DND-41 (cell line): Measurements from ENCODE around the gene RAD51B.

Source experiments
- ATAC-seq: fragments of 200-7000 bp; cut with Tn5 transposase; 3 replicates; pipeline ENCODE4 v1.9.1; 2021; ENCODE audit warnings: low read depth; ENCODE audit not compliant: insufficient read depth
- DNase-seq: peaks from one replicate; pipeline ENCODE4 v3.0.0-alpha.2; 2020
- H2AFZ ChIP-seq: 2 replicates; pipeline ENCODE4 v1.6.0; 2012; ENCODE audit warnings: low read depth, low read length
- H3K27ac ChIP-seq: 2 replicates; pipeline ENCODE4 v1.5.1; 2012; ENCODE audit warnings: low read length, inconsistent platforms
- H3K27me3 ChIP-seq: fragments of 200-600 bp; sonication (generic); 2 replicates; pipeline ENCODE4 v1.6.0; 2012; ENCODE audit warnings: low read length, mild to moderate bottlenecking, inconsistent platforms; ENCODE audit not compliant: insufficient read depth, poor library complexity
- H3K36me3 ChIP-seq: 2 replicates; pipeline ENCODE4 v1.5.1; 2012; ENCODE audit warnings: low read length, inconsistent platforms; ENCODE audit not compliant: insufficient read depth
- H3K4me1 ChIP-seq: 2 replicates; pipeline ENCODE4 v1.5.1; 2012; ENCODE audit warnings: mild to moderate bottlenecking, low read length; ENCODE audit not compliant: insufficient read depth
- H3K4me2 ChIP-seq: 2 replicates; pipeline ENCODE4 v1.6.0; 2012; ENCODE audit warnings: mild to moderate bottlenecking, moderate library complexity, low read length, inconsistent platforms; ENCODE audit not compliant: insufficient read depth
- H3K4me3 ChIP-seq, 2 experiments: fragments of 200-600 bp in 1 of 2; shearing (Covaris generic) in 1 of 2; 2 replicates each; pipeline ENCODE4 v1.5.1; 2012 to 2016; ENCODE audit warnings: inconsistent platforms in 2 of 2, low read length in 2 of 2, mild to moderate bottlenecking in 2 of 2, low read depth in 1 of 2, moderate library complexity in 1 of 2
- H3K79me2 ChIP-seq: 2 replicates; pipeline ENCODE4 v1.6.0; 2012; ENCODE audit warnings: low read length, inconsistent platforms; ENCODE audit not compliant: insufficient read depth
- H3K9ac ChIP-seq: 2 replicates; pipeline ENCODE4 v1.6.0; 2012; ENCODE audit warnings: low read depth, mild to moderate bottlenecking, inconsistent platforms, low read length, moderate library complexity
- H3K9me3 ChIP-seq: 2 replicates; pipeline ENCODE4 v1.5.1; 2012; ENCODE audit warnings: low read length, moderate library complexity, mild to moderate bottlenecking, inconsistent platforms; ENCODE audit not compliant: insufficient read depth, severe bottlenecking
- H4K20me1 ChIP-seq: 2 replicates; pipeline ENCODE4 v1.6.0; 2012; ENCODE audit warnings: low read length; ENCODE audit not compliant: insufficient read depth
- CTCF ChIP-seq: IDR thresholded peaks from 2 replicates; pipeline ENCODE4 v1.5.1; 2012; ENCODE audit warnings: borderline replicate concordance, low read length, moderate library complexity, mild to moderate bottlenecking; ENCODE audit not compliant: poor library complexity, severe bottlenecking; ENCODE audit errors: extremely low read depth
- EZH2 ChIP-seq: IDR thresholded peaks from 3 replicates; pipeline ENCODE4 v1.6.1; 2012; ENCODE audit warnings: borderline replicate concordance, low read depth, mild to moderate bottlenecking, moderate library complexity, low read length, inconsistent platforms; ENCODE audit not compliant: severe bottlenecking

The RAD51B gene

DNA sequence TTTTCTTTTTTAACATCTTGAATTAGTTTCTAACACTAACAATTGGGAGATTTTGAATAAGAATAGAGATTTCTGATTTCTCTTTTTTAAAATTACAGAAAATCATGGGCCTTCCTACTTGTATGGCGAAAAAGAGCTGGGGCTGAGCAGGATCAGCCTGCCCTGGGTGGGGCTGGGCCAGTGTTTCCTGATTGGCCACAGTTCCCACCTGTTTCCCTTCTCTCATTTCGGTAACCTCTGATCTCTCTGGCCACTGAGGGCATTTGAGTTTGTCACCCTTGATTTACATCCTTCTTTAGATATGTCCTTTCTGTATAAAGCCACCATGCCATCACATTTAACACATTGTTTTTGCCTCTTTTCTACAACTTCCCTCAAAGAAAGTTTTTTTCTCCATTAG lies 719.1 kb downstream of the RAD51B start:
- Histone ChIP-seq H4K20me1 (no peaks in the 10 kb centered on the region), H3K79me2 (no peaks in the 10 kb centered on the region), H3K9ac (no peak overlapping the region), H3K4me3 (no peak overlapping the region), H3K27me3 (no peaks in the 10 kb centered on the region), H3K4me1 (no peaks in the 10 kb centered on the region), H3K9me3 (no peaks in the 10 kb centered on the region), H2AFZ (no peak overlapping the region), H3K27ac (no peak overlapping the region), H3K4me2 (no peak overlapping the region), H3K36me3 (no peaks in the 10 kb centered on the region)
- no peak for TF ChIP-seq CTCF
- TF ChIP-seq EZH2 = no peak
- DNase-seq (no peak), ATAC-seq (no peak)

DNA sequence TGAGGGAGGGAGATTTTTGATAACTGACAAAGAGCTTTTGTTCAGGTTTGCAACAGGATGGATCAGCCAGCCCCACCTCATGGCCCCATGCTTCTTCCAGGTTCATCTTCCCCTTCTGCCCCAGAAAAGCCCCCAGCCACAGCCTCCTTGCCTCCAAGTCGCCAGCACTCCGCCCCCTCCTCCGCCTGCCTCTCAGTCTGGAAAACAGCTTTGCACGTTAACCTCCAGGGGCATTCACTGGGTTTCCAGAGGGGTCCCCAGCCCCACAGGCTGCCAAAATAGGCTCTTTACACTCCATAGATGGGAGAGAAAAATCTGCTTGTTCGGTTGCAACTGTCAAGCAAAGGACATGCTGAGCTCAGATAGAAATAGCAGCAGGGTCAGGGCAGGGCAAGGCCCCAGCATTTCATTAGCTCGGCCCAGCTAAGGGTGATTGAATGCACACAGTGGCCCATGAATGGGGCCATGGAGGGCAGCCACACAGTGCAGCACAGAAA lies 719.7 kb downstream of the RAD51B start:
- H3K79me2 ChIP-seq = no peaks in the 10 kb centered on the region
- H4K20me1 ChIP-seq = no peaks in the 10 kb centered on the region
- H3K9me3 ChIP-seq = no peaks in the 10 kb centered on the region
- no peak overlapping the region for H2AFZ ChIP-seq
- no peak overlapping the region for H3K4me2 ChIP-seq
- H3K36me3 ChIP-seq = no peaks in the 10 kb centered on the region
- DNase-seq (no peak), ATAC-seq (no peak)
- H3K27ac ChIP-seq = no peak overlapping the region
- H3K4me3 ChIP-seq = no peak overlapping the region
- no peaks in the 10 kb centered on the region for H3K4me1 ChIP-seq
- no peak overlapping the region for H3K9ac ChIP-seq
- H3K27me3 ChIP-seq = no peaks in the 10 kb centered on the region
- TF ChIP-seq CTCF (no peak), EZH2 (no peak)

DNA sequence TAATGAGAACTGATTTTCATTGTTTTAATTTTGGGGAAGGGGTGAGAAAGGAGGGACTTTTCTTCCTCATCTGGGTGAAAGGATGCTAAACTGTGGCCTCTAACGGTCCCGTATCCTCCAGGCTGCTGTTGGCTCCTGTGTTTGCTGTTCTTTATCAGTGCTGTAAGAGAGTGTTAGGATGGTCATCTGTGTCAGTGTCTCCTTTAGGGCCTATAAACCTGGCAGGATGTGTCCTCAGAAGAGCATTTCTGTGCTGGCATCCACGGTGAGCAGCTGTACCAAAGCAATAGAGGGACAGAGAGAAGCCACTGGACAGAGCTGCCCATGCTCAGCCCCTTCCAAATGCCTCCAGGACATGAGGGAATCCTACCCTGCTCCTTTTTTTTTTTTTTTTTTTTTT lies 720.2 kb downstream of the RAD51B start:
- no peak overlapping the region for H3K4me2 ChIP-seq
- H3K4me1 ChIP-seq = no peaks in the 10 kb centered on the region
- no peak for ATAC-seq
- no peak overlapping the region for H3K4me3 ChIP-seq
- no peak overlapping the region for H3K9ac ChIP-seq
- H3K36me3 ChIP-seq = no peaks in the 10 kb centered on the region
- H3K27me3 ChIP-seq = no peaks in the 10 kb centered on the region
- H3K9me3 ChIP-seq = no peaks in the 10 kb centered on the region
- no peaks in the 10 kb centered on the region for H4K20me1 ChIP-seq
- no peak overlapping the region for H2AFZ ChIP-seq
- H3K27ac ChIP-seq = no peak overlapping the region
- no peaks in the 10 kb centered on the region for H3K79me2 ChIP-seq
- TF ChIP-seq EZH2 (no peak), CTCF (no peak)
- no peak for DNase-seq
